HCT116 (cell line): ENCODE results near the gene FRMD4A. TPM values are rescaled to one million over a fixed set of nuclear protein-coding genes. Genes with fewer than 3 reads are reported as not detected.

Source experiments
- ATAC-seq: fragments of 200-7000 bp; cut with Tn5 transposase; 2 replicates; pipeline ENCODE4 v1.9.1; 2020; ENCODE audit warnings: mild to moderate bottlenecking, moderate library complexity
- BruUV-seq: library from RNA; stranded (reverse); fragments of 400-500 nt; replicated peaks from 2 replicates; lab custom pipeline; 2021; lab: Mats Ljungman, UMichigan
- CTCF ChIA-PET: fragments of 300-600 bp; sonication (Branson Sonifier 250); formaldehyde crosslinking; loops from one replicate; lab custom pipeline; 2021; ENCODE audit warnings: antibody characterized with exemption; lab: Charles Lee
- POLR2A ChIA-PET: fragments of 300-600, 350-600 bp; sonication (Branson Sonifier 250); formaldehyde crosslinking; loops from one replicate; lab custom pipeline; 2021; ENCODE audit warnings: antibody characterized with exemption; lab: Charles Lee
- RAD21 ChIA-PET, 2 experiments: fragments of 300-600 bp; sonication (Branson Sonifier 250); formaldehyde crosslinking; loops; one replicate each; lab custom pipeline; 2023; ENCODE audit warnings: low total read pairs in 2 of 2; ENCODE audit not compliant: uncharacterized antibody in 2 of 2, unreplicated experiment in 2 of 2, low non-redundant PET in 1 of 2; lab: Charles Lee
- DNase-seq: peaks from one replicate; pipeline ENCODE4 v3.0.0-alpha.2; 2010; ENCODE audit warnings: low read depth, low spot score
- H2AFZ ChIP-seq: fragments of 200-600 bp; shearing (Covaris generic), sonication (generic); 2 replicates; pipeline ENCODE4 v1.6.1; 2017; ENCODE audit warnings: low read depth, mixed run types, mixed read lengths, antibody characterized with exemption, low read length; ENCODE audit not compliant: poor library complexity, severe bottlenecking
- H3K27ac ChIP-seq: 2 replicates; pipeline ENCODE4 v1.5.1; 2012; ENCODE audit warnings: low read depth, low read length
- H3K27me3 ChIP-seq: fragments of 200-600 bp; sonication (generic); 2 replicates; pipeline ENCODE4 v1.6.1; 2016; ENCODE audit warnings: mixed run types, low read length, mixed read lengths; ENCODE audit not compliant: insufficient read depth
- H3K36me3 ChIP-seq, 2 experiments: fragments of 200-500 bp in 1 of 2; fragments of 200-600 bp in 1 of 2; sonication (Bioruptor generic) in 1 of 2; sonication (generic) in 1 of 2; 2 replicates each; pipeline versions ENCODE4 v1.5.1 to v1.6.1; 2014 to 2016; ENCODE audit warnings: low read length in 2 of 2, inconsistent platforms in 1 of 2, mixed read lengths in 1 of 2, mixed run types in 1 of 2; ENCODE audit not compliant: insufficient read depth in 2 of 2, control insufficient read depth in 1 of 2
- H3K4me1 ChIP-seq, 2 experiments: fragments of 200-600 bp in 1 of 2; sonication (generic) in 1 of 2; 2 replicates each; pipeline versions ENCODE4 v1.5.1 to v1.6.1; 2012 to 2017; ENCODE audit warnings: low read length in 2 of 2, inconsistent platforms in 1 of 2, mild to moderate bottlenecking in 1 of 2, mixed read lengths in 1 of 2, mixed run types in 1 of 2, moderate library complexity in 1 of 2; ENCODE audit not compliant: insufficient read depth in 2 of 2, control insufficient read depth in 1 of 2
- H3K4me2 ChIP-seq: fragments of 200-600 bp; sonication (generic); 2 replicates; pipeline ENCODE4 v1.6.1; 2017; ENCODE audit warnings: mixed run types, low read length, mixed read lengths
- H3K4me3 ChIP-seq, 2 experiments: fragments of 200-600 bp in 1 of 2; sonication (generic) in 1 of 2; replicated peaks in 1 of 2; 2 replicates each; pipeline ENCODE4 v1.5.1; 2011 to 2016; ENCODE audit warnings: low read length in 2 of 2, control low read depth in 1 of 2, low read depth in 1 of 2, mild to moderate bottlenecking in 1 of 2, mixed read lengths in 1 of 2, mixed run types in 1 of 2
- H3K79me2 ChIP-seq: fragments of 200-600 bp; sonication (generic); 2 replicates; pipeline ENCODE4 v1.6.1; 2017; ENCODE audit warnings: mild to moderate bottlenecking, mixed run types, low read length, moderate library complexity, mixed read lengths; ENCODE audit not compliant: insufficient read depth
- H3K9ac ChIP-seq: fragments of 200-600 bp; sonication (generic); 2 replicates; pipeline ENCODE4 v1.6.1; 2016; ENCODE audit warnings: low read length, mixed read lengths
- H3K9me2 ChIP-seq: fragments of 200-600 bp; sonication (generic), shearing (Covaris generic); 2 replicates; pipeline ENCODE4 v1.6.1; 2017; ENCODE audit warnings: mixed run types, mild to moderate bottlenecking, moderate library complexity; ENCODE audit not compliant: insufficient read depth
- H3K9me3 ChIP-seq, 2 experiments: fragments of 200-500 bp in 1 of 2; fragments of 200-600 bp in 1 of 2; sonication (Bioruptor generic) in 1 of 2; sonication (generic) in 1 of 2; 2 replicates each; pipeline ENCODE4 v1.6.1; 2014 to 2017; ENCODE audit warnings: low read length in 2 of 2, mixed read lengths in 2 of 2, inconsistent platforms in 1 of 2, low read depth in 1 of 2, mild to moderate bottlenecking in 1 of 2, mixed run types in 1 of 2, moderate library complexity in 1 of 2; ENCODE audit not compliant: control insufficient read depth in 1 of 2, insufficient read depth in 1 of 2
- H4K20me1 ChIP-seq: fragments of 200-600 bp; sonication (generic), shearing (Covaris generic); 2 replicates; pipeline ENCODE4 v1.6.1; 2017; ENCODE audit warnings: mixed run types, mild to moderate bottlenecking, moderate library complexity; ENCODE audit not compliant: insufficient read depth
- FOSL1 ChIP-seq: IDR thresholded peaks from 2 replicates; pipeline ENCODE4 v1.6.1; 2012; ENCODE audit warnings: low read depth
- TCF7L2 ChIP-seq: IDR thresholded peaks from 2 replicates; pipeline ENCODE4 v1.7.0; 2011; ENCODE audit warnings: borderline replicate concordance, inconsistent platforms; ENCODE audit not compliant: insufficient read depth, insufficient read length; ENCODE audit errors: extremely low read depth
- ZFX ChIP-seq: fragments of 450-650 bp; IDR thresholded peaks from 2 replicates; pipeline ENCODE4 v1.6.1; 2017
- intact Hi-C: fragments of 100-400 bp; cut with micrococcal nuclease; formaldehyde crosslinking; loops from 2 replicates; pipeline ENCODE4 v1.10.0; 2022
- total RNA-seq: library from RNA; stranded (reverse); gene quantifications from one replicate; pipeline ENCODE4 v1.2.1, GENCODE V29; 2021; ENCODE audit not compliant: unreplicated experiment
- TF ChIP-seq, protein P1 (sequence below): IDR thresholded peaks from 2 replicates; pipeline ENCODE4 v1.6.1; 2012; ENCODE audit warnings: low read depth
- TF ChIP-seq, protein P2 (sequence below): IDR thresholded peaks from 2 replicates; pipeline ENCODE4 v1.6.1; 2012

The FRMD4A gene
- total RNA-seq, 1 experiment from 2014 or later = 0.20 TPM

DNA sequence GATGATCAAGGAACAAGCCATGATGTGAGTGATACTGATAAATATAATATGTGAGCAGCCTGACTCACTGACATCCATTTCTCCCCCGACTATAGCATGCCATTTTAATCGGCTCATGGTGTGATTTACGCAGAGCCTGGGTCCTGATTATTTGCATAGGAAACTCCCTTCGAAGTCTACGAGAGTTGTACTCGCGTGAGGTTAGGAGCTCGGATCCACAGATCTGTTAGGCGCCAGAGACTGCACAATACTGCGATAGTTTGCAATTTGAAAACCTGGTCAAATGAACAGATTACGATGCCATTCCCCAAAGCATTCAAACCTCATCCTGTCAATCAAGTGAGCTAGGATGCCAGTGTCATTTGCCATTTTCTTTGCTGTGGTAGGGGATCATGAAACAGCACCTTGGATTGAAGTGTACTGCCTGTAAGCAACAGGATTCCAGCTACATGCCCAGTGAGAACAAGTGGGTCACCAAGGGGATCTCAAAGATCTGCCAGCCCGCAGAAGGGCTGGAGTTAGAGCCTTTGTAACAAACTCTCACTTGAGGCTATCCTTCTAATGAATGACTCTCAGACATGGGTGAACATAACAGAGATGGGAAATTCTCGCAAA is 158.3 kb downstream of the FRMD4A start:
- Histone ChIP-seq H3K27ac (no peak overlapping the region), H3K79me2 (no peaks in the 10 kb centered on the region), H3K9ac (no peak overlapping the region), H4K20me1 (no peaks in the 10 kb centered on the region; the same call in 1 of the 2 replicates), H2AFZ (no peak overlapping the region), H3K9me2 (no peaks in the 10 kb centered on the region), H3K4me3 (no peak overlapping the region), H3K4me2 (no peak overlapping the region), H3K4me1 (no peaks in the 10 kb centered on the region), H3K27me3 (peaks cover 90% of the 10 kb centered on the region), H3K9me3 (no peaks in the 10 kb centered on the region), H3K36me3 (no peaks in the 10 kb centered on the region)
- ChIA-PET RAD21 (no interaction called here), CTCF (no interaction called here), POLR2A (no interaction called here)
- intact Hi-C loops = no loop called here
- ATAC-seq (no peak), DNase-seq (no peak)
- TF ChIP-seq, protein P1, sequence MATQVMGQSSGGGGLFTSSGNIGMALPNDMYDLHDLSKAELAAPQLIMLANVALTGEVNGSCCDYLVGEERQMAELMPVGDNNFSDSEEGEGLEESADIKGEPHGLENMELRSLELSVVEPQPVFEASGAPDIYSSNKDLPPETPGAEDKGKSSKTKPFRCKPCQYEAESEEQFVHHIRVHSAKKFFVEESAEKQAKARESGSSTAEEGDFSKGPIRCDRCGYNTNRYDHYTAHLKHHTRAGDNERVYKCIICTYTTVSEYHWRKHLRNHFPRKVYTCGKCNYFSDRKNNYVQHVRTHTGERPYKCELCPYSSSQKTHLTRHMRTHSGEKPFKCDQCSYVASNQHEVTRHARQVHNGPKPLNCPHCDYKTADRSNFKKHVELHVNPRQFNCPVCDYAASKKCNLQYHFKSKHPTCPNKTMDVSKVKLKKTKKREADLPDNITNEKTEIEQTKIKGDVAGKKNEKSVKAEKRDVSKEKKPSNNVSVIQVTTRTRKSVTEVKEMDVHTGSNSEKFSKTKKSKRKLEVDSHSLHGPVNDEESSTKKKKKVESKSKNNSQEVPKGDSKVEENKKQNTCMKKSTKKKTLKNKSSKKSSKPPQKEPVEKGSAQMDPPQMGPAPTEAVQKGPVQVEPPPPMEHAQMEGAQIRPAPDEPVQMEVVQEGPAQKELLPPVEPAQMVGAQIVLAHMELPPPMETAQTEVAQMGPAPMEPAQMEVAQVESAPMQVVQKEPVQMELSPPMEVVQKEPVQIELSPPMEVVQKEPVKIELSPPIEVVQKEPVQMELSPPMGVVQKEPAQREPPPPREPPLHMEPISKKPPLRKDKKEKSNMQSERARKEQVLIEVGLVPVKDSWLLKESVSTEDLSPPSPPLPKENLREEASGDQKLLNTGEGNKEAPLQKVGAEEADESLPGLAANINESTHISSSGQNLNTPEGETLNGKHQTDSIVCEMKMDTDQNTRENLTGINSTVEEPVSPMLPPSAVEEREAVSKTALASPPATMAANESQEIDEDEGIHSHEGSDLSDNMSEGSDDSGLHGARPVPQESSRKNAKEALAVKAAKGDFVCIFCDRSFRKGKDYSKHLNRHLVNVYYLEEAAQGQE = no peak
- TF ChIP-seq TCF7L2 (no peak), FOSL1 (no peak), ZFX (no peak)
- TF ChIP-seq, protein P2, sequence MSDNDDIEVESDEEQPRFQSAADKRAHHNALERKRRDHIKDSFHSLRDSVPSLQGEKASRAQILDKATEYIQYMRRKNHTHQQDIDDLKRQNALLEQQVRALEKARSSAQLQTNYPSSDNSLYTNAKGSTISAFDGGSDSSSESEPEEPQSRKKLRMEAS = no peak
- BruUV-seq = no TSS peak
